Glomerular endothelial cell (primary cell): ENCODE data around the gene PMFBP1. TPM values are rescaled to one million over a fixed set of nuclear protein-coding genes. Genes with fewer than 3 reads are reported as not detected.

Experiments
- DNase-seq: peaks from one replicate; pipeline ENCODE4 v3.0.0-alpha.2; 2011; ENCODE audit warnings: low read depth, low spot score; ENCODE audit errors: extremely low read depth
- total RNA-seq: library from RNA; depleted of rRNA; stranded (reverse); fragments of >200 nt; gene quantifications from 2 replicates; pipeline ENCODE4 v1.2.3, GENCODE V29; 2015

Gene PMFBP1
- total RNA-seq, 1 donor from 2014 or later = 0.12 TPM

DNA sequence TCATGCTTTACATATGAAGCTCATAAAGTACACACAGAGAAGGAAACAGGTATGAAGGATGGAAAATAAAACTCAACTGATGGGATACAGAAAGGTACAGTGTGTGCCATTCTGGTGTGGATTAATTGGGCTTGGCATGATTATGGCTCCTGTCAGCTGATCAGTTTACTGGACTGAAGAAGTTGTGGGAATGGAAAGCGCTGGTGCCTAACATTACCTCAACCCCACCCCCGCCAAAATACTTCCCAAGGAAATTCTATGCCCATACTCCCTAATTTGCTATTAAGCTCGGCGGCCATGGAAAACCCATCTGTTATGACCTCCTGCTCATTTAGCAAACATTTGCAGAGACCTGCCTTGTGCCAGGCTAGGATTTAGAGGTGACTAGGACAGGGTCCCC is 16.6 kb upstream of the PMFBP1 start:
- DNase-seq = no peak

DNA sequence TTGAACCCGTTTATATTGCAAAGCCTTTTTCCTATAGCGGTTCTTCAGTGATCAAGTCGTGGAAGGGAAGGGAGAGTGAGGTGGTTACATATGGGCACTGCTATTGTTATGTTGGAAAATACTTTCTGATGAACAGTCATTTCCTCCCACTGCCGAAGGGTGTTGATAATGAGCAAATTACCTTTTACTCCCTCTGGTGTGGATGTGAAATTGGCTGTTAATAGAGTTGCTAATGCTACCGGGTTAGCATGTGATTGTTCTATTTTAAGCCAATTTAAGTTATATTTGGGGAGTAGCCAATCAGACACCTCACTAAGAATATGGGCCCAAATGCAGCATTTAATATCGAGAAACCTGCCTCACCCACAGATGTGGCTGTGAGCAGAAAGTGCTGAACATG is 15.6 kb upstream of the PMFBP1 start:
- no peak for DNase-seq

DNA sequence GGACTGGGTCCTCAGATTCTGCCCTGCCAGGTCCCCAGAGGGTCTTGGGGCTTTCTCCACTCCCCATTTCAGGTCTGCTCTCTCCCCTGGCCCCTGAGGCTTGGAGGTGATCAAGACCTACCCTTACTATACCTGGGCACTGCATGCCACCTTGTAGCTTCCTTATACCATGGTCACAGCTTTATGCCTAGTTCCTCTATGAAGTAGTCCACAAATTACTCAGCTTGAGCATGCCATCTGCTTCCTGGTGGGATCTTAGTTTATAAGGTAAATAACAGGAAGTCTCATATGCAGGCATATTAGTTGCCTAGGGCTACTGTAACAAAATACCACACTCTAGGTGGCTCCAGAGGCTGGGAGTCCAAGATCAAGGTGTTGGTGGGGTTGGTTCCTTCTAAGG is 11.0 kb upstream of the PMFBP1 start:
- DNase-seq = no peak

DNA sequence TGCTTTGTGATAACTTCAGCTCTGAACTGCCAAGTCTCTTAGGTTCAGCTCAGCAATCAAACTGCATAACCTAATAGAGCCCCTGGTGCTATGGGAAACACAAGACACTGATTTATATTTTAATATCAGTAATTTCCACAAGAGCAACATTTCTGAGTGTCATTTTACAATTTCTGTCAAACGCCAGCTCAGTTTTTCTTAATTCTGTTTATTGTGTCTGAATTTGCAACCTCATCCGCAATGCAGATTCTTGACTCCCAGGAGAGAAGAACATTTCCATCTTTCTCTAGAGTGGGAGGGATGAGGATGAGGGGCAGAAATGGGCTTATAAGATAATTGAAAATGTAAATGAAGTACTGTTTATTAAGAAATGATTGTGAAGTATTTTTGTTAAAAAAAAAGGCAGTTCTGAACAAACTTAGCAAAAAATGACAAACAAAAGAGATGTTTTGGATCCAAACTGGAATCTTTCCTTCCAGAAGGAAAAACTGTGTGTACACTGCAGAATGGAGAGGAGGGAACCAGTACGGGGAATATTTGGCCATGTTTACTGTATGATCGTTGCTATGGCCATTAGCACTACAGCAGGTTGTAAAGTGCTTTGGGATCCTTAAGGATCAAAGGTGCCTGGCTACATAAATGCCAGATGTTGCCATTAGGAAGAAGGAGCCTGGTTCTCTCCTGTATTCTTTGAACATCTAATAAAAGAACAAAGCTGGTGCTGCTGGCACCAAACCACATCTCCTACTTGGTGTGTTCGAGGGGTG is 7.4 kb upstream of the PMFBP1 start:
- DNase-seq = no peak

DNA sequence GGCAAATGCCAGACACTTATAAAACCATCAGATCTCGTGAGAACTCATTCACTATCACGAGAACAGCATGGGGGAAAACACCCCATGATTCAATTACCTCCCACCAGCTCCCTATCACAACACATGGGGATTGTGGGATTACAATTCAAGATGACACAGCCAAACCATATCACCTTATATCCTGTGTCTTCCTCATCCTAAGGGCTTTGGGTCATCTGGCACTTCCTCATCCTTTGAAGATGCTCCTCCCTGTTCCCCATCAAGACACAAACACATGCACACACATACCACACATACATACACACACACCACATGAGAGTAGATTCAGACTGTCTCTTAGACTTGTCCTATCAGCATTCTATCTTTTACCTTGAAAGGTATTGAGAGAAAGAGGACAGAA is 2.8 kb upstream of the PMFBP1 start:
- DNase-seq = no peak

DNA sequence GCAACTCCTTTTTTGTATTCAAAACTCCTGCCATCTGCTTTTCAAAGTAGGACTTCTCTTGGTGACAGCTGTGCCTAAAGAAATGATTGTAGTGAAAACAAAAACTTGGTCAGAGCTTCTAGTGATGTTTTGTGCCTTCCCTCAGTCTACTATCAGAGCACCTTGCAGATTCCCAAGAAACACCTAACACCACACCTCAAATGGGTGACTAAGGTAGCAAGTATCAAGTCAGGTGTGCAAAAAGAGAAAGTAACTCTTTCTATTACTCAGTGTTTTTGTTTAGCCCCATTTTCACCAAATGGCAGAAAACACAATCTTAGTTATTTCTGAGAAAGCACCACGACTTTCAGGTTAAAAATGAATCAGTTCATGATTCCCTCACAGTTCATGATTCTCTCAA is 2.0 kb upstream of the PMFBP1 start:
- DNase-seq = no peak

DNA sequence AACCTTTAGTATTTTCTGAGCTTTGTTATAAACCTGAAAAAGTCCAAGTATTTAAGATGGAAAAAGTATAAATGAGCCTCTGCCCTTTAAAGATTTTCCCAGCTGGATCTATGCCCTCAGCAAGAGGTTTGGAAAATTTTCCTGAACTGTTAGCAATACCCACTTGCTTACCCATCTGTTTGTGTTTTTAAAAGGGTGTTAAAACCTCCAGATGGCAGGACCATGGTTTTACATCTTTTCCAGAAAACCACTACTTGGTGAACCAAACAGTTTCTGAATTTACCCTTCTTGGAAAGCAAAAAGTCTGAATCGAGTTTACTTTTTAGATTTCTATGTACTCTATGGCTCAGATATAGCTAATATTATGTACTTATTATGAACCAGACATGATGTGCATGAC is 719 bp downstream of the PMFBP1 start:
- DNase-seq = no peak

DNA sequence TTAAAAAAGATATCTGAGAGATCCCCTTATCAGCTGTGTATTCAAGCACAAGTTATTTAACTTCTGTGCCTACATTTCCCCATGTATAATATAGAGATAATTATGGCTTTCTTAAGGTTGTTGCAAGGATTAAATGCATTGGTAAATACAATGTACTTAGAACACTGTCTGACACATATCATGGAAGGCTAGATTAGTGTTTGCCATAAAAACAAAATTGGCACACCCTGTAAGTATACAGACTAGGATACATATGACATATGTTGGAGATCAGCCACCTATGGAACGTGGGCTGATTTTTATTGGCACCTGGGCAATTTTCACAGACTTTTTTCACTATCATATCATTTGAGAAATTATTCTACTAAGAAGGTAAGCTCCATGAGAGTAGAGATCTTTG is 2.2 kb downstream of the PMFBP1 start:
- DNase-seq = no peak

DNA sequence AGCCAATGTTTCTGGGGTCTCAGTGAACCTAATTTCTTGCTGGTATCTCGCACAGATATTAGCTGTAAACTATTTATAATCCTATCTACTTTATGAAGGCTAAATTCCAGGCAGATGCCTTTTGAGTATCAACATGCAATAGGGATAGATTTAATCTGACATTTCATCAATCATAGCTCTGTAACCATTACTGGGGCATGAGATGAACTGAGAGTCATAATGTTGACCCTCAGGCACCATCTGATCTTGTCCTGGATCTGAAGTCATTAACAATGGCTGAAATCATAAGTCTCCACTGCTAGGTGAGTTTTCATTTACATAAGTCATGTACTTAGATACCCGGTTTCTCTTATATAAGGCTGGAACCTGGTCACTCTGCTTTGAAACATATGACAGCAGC is 3.6 kb downstream of the PMFBP1 start:
- no peak for DNase-seq

DNA sequence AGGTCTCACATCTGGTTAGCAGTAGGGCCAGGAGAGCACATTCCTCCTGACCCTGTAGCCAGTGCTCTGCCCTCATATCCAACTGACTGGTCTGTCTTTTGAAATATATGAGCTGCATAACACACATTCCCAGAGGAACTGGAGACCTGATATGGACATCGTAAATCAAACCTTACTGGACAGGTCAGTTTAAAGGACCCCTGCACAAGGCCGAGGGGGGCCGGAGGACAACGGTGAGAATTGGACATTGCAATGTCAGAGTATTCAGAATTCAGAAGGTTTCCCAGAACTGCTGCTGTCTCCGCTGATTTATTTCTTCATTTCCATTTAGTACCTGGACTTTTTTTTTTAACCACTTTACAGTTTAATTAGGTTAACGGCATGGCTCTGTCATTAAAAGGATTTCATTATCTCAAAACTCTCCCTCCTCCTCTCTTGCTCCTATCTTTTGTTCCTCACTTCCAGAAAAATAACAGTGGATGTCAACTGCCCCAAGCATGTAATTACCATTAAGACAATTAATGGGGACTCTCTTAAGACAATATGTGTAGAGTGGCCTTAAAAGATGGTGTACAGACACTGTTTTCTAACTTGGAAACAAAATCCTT is 4.9 kb downstream of the PMFBP1 start:
- no peak for DNase-seq

DNA sequence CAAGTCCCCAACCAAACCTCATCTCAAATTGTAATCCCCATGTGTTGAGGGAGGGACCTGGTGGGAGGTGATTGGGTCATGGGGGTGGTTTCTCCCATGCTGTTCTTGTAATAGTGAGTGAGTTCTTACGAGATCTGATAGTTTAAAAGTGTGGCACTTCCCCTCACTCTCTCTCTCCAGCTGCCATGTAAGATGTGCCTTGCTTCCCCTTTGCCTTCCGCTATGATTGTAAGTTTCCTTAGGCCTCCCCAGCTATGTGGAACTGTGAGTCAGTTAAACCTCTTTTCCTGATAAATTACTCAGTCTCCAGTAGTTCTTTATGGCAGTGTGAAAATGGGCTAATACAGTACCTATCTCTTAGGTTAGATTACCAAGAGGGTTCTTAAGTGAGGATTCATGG is 5.8 kb downstream of the PMFBP1 start:
- DNase-seq = no peak

DNA sequence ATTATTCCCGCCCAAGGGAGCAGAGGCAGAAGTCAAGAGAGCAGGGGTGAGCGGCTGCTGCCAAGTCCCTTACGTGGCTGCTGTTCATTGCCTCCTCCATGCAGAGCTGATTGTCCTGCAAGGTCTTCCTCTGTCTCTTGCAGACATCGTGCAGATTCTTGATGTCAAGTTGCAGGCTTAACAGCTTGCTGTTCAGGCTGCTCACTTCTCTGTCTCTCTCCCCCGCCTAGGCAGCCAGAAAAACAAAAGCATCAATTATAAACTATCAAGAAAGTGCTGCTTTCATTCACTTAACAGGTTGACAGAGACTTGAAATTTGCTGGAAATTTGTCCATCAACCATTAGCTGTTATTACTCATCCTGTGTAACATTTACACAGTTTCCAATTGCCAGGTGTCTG is 7.3 kb downstream of the PMFBP1 start:
- no peak for DNase-seq

DNA sequence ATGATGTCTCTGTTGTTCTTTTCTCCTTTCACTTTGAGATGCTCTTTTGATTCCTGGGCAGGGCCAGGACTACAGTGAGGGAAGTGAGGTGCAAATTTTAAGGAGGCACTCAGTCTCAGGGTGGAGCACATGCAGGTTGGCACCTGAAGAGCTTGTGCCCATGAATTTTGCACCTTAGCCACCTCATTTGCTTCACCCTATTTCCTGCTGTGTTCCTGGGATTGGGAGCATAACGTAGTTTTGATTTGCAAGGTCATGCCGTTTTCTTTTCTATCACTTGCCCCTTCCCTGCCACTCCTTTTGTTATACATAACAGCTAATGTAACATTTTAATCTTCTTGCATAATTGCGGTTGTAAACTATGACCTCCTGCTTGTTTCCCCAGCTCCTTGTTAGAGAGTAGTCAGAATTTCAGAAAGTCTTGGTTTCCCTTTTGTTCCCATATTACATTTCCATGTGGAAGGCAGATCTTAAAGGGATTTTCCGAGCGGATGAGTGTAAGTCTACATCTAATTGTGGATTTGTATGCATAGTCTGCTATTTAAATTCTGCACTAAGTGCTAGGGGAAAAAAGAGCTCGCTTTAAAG is 9.8 kb downstream of the PMFBP1 start:
- DNase-seq = no peak

DNA sequence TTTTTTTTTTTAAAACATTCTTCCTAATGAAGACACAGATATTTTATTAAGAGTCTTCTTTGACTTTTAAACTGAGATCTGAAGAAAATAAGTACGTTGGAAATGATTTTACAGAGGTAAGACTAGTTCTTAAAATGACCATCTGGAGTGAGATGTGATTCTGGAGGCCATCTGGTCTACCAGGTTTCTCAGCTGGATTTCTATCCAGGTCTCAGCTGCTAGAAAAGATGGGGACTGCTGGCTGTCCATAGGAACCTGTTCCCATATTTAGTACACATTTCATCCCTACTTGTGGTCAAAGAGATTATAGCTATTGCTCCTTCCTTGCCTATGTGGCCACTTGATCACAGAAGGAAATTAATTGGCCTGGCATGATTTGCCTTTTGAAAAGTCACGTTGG is 12.2 kb downstream of the PMFBP1 start:
- no peak for DNase-seq

DNA sequence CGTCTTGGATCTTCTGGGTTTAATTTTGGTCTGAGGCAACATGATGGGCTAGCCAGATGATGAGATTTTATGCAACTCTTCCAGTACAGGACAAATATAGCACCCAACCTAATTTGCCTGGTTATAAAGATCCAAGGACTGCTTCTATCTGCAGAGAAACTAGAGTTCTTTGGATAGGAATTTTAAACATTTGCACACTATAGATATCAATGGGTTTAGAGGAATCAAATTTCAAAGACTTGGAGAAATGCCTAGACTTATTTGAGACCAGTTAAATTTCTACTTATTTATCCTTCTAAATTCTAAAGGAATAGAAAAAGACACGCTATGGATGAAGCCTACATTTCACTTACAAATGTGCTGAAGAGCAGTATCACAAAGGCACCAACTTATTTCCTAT is 12.6 kb downstream of the PMFBP1 start:
- DNase-seq = no peak

DNA sequence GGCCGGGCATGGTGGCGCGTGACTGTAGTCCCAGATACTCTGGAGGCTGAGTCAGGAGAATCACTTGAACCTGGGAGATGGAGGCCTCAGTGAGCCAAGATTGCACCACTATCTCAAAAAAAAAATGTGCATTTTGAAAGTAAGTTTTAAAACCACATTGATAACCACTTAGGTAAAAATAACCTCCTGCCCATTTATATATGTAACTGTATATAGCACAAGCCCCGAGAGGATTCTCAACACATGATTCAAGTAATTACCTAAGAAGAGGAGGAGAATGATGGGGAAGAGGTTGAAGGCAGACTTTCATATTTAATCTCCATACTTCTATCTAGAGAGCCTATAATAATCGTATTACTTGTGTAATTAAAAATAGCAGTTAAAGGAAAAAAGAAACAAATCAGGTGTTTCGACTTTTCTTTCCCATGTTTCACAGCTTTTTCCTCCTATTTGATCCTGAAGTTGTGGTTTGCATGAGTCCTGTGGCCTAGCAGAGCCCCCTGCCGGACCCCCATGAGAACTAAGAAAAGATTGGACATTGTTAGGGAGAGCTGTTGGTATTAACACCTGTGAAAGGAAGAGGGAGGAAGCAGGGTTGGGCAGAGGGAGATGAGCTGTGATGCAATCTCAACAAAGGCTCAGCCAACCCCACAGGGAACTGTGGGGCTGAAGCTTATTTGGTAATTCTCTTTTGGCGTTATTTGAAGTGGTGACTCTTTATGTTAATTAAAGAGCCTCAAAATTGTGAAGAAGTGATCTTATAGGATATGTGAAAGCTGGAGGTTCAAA is 22.1 kb downstream of the PMFBP1 start:
- no peak for DNase-seq

DNA sequence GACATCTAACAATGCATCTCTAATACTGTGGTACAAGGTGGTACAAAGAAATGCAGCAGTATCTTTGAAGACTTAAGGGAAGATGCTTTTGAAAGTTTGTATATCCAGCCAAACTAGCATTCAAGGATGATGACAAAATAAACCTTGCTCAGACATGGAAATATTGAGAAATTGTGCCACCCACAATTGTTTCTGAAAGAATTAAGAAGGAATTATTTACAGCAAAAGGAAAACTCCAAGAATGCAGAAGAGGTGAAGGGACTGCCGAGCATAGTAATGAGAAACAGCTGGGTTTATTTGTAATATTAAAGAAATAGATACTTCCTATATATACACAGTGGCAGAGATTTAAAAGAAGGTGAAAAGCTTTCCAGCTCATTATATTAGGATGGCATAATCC is 29.5 kb downstream of the PMFBP1 start:
- no peak for DNase-seq

DNA sequence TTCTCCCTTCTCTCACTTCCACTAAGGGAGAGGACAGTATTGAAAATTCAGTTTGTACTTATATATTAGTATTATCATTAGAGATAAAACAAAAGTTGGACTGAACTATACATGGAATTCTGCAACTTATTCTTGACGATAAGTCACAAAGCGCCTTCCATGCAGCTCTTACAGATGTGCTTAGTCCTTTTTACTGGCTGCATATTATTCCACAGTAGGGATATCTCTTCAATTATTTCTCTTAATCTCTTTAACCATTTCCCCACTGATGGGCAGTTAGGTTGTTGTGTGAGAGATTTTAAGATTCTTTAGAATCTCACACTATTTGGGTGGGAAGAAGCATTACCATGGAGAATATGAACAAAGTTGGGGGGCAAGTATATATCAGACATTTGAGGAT is 32.0 kb downstream of the PMFBP1 start:
- DNase-seq = no peak

DNA sequence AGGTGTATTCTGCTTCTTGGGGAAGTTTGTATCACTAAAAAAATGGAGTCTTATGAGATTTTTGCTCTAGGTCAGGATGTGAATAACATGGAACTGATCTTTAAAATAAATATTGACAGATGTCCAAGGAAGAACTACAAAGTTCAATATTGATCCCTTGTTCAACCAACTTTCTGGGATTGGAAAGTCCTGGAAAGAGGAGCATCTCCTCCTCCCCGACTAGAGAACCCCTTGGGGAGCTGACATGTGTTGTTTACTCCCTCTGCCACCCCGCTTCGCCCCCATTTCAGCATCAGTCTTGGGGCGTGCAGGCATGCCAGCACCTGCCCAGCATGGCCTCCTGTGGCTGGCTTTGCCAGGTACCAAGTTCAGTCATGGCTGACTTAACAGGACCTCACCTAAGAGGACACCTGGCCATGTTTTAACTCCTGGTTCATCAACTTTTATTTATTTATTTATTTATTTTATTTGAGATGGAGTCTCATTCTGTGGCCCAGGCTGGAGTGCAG is 33.8 kb downstream of the PMFBP1 start:
- DNase-seq = no peak

DNA sequence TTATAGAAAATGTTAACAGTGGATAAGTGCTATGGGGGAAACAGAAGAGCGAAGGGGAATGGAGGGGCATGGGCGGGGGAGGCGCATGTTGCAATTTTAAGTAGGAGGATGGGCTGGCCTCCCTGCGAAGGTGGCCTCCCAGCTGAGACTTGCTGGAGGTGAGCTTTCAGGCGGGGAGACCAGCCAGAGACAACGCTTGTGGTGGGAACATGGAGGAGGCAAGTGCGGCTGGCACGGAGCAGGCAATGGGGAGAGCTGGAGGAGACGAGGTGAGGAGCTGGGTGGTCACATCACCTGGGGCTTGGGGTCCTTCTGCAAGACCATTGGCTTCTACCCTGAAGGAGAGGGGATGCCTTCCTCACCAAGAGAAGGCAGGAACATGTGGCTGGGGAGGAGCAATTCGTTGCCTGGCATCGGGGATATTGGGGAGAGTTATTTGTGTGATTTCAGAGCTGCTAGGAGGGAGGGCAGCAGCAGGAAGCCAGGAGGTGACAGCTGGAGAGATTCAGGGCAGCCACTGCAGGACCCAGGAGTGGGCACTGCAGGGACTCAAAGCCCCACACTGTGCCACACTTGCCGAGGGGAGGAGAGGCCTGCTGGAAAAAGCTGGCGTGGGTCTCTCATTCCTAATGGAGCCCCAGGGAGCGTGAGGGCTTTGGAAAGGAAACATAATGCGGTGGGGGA is 34.4 kb downstream of the PMFBP1 start:
- no peak for DNase-seq

DNA sequence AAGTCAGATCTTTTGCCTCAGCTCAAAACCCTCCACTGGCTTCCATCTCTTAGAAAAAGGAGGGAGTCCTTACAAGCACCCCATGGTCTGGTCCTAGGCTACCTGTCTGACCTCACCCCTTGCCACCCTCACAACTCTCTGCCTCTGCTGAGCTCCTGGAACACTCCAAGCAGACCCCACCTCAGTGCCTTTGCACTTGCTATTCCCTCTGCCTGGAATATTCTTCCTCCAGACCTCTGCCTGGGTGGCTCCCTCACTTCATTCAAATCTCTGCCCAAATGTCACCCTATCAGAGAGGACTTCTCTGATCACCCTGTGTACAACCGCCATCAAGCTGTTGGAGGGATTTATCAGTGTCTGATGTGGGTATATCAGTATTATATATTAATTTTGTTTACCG is 37.4 kb downstream of the PMFBP1 start:
- DNase-seq = no peak
